G401.6 (cell line): ENCODE measurements around the gene EIF3B.
"Not testable (repeated sequence)": the region's sequence is repeated elsewhere in the genome, so short reads cannot be mapped to it uniquely, and the experiment has no call there.

Experiments used
- FAIRE-seq: peaks from 2 replicates; lab custom pipeline; 2012; peaks lifted over from hg19 to GRCh38; lab: Jason Lieb, UNC

Gene EIF3B

GRCh38 chr7:2347351-2348063, 7.1 kb upstream of the EIF3B start:
- FAIRE-seq: not testable (repeated sequence)

- FAIRE-seq: no peak
These were observed 4.6 kb upstream of the EIF3B start for GRCh38 chr7:2350055-2350454.

- FAIRE-seq: no peak
These were observed 3.8 kb upstream of the EIF3B start for GRCh38 chr7:2350861-2351260.

DNA sequence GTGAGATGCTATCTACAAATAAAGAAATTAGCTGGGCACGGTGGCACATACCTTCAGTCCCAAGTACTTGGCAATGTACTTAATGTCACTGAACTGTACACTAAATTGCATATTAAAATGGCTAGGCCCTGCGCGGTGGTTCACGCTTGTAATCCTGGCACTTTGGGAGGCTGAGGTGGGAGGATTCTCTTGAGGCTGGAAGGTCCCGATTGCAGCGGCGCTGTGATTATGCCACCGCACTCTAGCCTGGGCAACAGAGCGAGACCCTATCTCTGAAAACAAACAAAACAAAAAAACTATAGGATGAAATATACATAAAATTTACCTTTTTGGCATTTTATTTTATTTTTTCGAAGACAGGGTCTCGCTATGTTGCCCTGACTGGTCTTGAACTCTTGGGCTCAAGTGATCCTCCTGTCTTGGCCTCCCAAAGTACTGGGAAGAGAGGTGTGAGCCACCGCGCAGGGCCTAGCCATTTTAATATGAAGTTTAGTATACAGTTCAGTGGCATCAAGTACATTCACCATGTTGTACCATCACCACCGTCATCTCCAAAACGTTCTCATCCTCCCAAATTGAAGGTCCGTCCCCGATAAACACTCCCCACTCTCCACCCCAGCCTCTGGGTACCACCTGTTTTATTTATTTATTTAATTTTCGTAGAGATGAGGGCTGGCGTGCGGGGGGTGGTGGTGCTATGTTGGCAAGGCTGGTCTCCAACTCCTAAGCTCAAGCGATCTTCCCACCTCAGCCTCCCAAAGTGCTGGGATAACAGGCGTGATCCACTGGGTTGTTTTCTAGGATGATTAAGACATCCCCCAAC, 1.3 kb upstream of the EIF3B start:
- FAIRE-seq: no peak

- FAIRE-seq: no peak
These were observed 766 bp upstream of the EIF3B start for GRCh38 chr7:2353936-2354185.

GRCh38 chr7:2354939-2355704, 495 bp downstream of the EIF3B start:
- FAIRE-seq: no peak

GRCh38 chr7:2355705-2356008, 1.0 kb downstream of the EIF3B start:
- no peak for FAIRE-seq

DNA sequence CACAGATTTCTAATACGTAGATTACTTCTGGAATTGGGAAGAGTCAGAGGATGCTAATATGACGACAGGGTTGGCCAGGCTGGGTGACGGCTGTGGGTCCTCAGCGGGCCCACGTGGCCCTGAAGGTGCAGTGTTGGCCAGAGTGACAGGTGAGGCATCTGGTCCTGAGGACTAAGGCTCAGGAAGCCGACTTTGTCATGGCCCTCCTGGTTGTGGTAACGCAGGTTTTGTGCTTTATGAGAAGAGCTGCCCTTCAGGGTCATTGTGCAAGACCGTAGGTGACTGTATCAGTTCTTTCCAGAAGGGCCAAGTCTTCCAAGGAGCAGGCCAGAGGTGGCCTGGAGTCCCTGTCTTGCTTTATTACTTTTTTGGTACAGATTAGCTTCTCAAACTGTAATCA, 2.5 kb downstream of the EIF3B start:
- FAIRE-seq: no peak

GRCh38 chr7:2357571-2357970, 2.9 kb downstream of the EIF3B start:
- no peak for FAIRE-seq

DNA sequence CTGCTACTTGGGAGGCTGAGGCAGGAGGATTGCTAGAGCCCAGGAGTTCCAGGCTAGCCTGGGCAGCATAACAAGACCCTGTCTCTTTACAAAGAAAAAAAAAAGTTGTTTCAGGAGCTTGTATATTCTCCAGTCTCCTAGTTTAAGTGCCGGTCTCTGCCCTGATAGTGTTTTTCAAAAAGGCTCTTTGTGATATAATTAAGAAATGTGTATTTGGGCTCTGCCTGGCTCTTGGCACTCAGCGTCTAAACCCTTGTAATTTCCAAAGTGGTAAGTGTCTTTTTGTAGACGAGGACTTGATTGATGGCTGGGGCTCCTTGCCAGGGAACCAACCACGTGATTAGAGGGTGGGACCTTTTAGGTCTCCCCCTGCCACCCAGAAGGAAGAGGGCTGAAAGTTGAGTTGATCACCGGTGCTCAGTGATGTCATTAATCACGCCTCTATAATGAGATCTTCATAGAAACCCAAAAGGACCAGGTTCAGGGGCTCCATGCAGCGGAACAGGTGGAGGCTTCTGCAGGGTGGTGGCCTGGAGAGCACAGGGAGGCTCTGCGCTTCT, 4.4 kb downstream of the EIF3B start:
- no peak for FAIRE-seq

GRCh38 chr7:2359610-2360009, 5.0 kb downstream of the EIF3B start:
- FAIRE-seq: no peak

GRCh38 chr7:2360796-2361195, 6.2 kb downstream of the EIF3B start:
- no peak for FAIRE-seq

DNA sequence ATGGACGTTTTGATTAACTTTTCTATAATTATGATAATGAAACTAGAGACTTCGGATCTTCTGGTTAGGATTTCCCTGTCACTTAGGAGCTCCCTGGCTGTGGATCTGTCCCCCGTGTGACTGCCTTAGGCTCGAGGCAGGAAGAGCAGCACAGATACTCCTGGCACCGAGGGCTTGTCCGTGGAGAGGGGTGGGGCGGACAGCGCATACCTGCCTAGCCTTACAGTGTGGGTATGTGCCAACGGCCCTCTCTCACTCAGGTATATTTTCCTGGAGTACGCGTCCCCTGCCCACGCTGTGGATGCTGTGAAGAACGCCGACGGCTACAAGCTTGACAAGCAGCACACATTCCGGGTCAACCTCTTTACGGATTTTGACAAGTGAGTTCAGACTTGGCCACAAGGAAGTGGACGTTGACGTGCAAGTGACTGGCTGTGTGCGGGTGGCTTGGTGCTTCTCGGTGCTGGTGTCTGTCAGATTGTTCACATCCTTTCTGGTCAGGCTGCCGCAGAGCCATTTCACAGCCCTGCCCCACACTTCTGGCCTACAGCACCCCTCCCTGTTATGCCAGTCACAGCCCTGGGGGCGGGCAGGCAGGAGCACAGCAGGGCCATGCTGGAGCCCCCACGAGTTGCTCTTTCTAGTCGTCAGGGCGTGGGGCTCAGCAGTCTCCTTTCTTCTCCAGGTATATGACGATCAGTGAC, 7.9 kb downstream of the EIF3B start:
- FAIRE-seq: no peak

- FAIRE-seq: no peak
These were observed 14.5 kb downstream of the EIF3B start for GRCh38 chr7:2369139-2369538.

DNA sequence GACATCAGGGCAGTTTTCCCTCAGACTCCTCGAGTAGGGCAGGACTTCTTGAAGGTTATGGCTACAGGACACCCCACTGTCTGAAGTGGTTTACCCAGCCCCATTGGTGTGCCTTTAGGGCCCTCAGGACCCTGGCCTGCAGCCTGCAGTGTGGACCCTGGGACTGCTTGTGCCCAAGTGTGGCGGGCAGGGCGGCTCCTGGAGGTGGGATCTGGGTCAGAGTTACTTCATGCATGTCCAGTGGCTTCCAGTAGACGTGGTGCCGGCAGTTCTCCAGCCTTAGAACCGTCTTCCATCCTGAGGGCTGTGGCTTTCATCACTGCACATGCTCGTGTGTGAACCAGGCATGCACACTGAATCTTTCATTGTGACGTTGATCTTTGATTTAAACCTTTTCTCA, 16.7 kb downstream of the EIF3B start:
- FAIRE-seq: no peak

DNA sequence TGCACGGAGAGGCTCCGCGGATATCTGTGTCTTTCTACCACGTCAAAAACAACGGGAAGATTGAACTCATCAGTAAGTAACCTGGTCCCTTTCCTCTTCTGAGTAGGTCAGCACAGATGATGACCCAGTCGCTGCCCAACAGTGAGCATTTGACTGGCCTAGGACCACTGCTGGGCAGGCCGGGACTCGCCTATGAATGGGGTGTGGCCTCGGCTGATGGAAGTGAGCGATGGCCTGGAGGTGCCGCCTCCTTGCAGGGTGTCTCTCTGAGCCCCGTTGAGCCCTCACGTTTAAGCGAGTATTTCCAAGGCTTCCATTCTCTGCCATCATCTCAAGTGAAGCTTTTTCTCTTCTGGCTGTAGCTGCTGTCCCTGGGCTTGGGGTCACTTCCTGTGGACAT, 18.1 kb downstream of the EIF3B start:
- no peak for FAIRE-seq

GRCh38 chr7:2373124-2373556, 18.5 kb downstream of the EIF3B start:
- no peak for FAIRE-seq

GRCh38 chr7:2373646-2374045, 19.0 kb downstream of the EIF3B start:
- no peak for FAIRE-seq

- FAIRE-seq: no peak
These were observed 19.8 kb downstream of the EIF3B start for GRCh38 chr7:2374401-2374800.

GRCh38 chr7:2374830-2375728, 20.5 kb downstream of the EIF3B start:
- no peak for FAIRE-seq

DNA sequence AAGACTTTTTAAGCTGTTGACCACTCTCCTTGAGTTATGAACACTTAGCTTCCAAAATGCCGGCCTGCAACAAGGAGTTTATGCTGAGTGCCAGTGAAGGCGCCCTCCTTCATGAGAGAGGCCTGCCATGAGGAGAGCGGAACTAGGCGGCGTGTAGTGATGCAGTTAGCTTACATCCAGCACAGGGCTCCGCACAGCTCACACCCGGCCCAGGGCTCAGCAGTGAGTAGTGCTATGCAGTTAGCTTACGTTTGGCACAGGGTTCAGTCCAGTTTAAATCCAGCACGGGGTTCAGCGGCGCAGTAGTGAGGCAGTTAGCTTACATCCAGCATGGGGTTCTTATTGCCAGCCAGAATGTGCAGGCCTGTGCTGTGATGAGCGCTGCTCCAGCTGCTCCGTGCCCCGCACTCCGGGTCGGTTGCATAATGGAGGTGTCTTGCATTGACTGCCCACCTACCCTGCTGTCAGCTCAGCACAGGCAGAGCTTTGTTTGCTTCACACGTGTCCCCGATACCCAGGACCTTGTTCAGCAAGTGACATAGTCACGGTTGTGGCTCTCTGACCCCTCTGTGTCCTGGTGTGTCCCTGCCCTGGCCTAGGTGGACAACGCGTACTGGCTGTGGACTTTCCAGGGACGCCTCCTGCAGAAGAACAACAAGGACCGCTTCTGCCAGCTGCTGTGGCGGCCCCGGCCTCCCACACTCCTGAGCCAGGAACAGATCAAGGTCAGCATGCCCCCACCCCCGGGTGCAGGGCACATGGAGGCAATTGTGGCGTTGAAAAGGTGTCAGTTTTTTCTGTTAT, 21.9 kb downstream of the EIF3B start:
- FAIRE-seq: no peak
